ENCODE data around the gene RFTN1.

DNA sequence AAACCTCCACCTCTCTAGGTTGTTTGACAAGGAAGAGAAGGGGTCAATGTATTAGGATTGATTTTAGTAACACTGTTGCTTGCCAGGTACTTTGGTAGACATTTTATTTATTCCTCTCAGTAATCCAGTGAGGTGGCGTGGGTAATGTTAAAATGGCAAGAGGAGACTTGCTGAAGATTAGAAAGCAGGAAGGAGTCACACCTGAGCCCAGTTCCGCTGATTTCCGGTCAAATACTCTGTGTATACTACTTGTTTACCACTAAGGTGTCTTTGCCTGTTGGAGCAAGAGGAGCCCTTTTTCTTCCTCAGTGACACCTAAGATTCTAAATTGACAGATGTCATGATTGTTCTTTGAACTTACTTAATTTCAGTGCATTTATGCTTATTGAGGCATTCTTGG, 246.8 kb downstream of the RFTN1 start:
- TF ChIP-seq, protein P1, sequence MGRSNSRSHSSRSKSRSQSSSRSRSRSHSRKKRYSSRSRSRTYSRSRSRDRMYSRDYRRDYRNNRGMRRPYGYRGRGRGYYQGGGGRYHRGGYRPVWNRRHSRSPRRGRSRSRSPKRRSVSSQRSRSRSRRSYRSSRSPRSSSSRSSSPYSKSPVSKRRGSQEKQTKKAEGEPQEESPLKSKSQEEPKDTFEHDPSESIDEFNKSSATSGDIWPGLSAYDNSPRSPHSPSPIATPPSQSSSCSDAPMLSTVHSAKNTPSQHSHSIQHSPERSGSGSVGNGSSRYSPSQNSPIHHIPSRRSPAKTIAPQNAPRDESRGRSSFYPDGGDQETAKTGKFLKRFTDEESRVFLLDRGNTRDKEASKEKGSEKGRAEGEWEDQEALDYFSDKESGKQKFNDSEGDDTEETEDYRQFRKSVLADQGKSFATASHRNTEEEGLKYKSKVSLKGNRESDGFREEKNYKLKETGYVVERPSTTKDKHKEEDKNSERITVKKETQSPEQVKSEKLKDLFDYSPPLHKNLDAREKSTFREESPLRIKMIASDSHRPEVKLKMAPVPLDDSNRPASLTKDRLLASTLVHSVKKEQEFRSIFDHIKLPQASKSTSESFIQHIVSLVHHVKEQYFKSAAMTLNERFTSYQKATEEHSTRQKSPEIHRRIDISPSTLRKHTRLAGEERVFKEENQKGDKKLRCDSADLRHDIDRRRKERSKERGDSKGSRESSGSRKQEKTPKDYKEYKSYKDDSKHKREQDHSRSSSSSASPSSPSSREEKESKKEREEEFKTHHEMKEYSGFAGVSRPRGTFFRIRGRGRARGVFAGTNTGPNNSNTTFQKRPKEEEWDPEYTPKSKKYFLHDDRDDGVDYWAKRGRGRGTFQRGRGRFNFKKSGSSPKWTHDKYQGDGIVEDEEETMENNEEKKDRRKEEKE (IDR thresholded peaks at IDR 0.05), result no peak
- TF ChIP-seq RFX5 (IDR thresholded peaks at IDR 0.05; ENCODE audit: low read depth, low read length), result no peak
- TF ChIP-seq EP300 (IDR thresholded peaks at IDR 0.05; ENCODE audit: borderline replicate concordance in 1 of 2, control insufficient read depth in 1 of 2, low read depth in 2 of 2, low read length in 2 of 2), result no peak
- no peak for TF ChIP-seq ATF3 (IDR thresholded peaks at IDR 0.05; ENCODE audit: borderline replicate concordance, extremely low read depth, low read depth, low read length)
- no peak for TF ChIP-seq CTCF (IDR thresholded peaks at IDR 0.05 in 2 of 3, conservative IDR thresholded peaks at IDR 0.05 in 1 of 3; ENCODE audit: control insufficient read depth in 2 of 3, extremely low read depth in 1 of 3, insufficient read depth in 1 of 3, low read depth in 3 of 3, low read length in 3 of 3)
- no peak for TF ChIP-seq KLF5 (IDR thresholded peaks at IDR 0.05; ENCODE audit: partially characterized antibody)
- TF ChIP-seq EZH2 (IDR thresholded peaks at IDR 0.05; ENCODE audit: borderline replicate concordance, control insufficient read depth, low read depth, low read length), result no peak
- TF ChIP-seq, protein P2, sequence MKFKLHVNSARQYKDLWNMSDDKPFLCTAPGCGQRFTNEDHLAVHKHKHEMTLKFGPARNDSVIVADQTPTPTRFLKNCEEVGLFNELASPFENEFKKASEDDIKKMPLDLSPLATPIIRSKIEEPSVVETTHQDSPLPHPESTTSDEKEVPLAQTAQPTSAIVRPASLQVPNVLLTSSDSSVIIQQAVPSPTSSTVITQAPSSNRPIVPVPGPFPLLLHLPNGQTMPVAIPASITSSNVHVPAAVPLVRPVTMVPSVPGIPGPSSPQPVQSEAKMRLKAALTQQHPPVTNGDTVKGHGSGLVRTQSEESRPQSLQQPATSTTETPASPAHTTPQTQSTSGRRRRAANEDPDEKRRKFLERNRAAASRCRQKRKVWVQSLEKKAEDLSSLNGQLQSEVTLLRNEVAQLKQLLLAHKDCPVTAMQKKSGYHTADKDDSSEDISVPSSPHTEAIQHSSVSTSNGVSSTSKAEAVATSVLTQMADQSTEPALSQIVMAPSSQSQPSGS (IDR thresholded peaks at IDR 0.05; ENCODE audit: low read length), result no peak
- no peak for TF ChIP-seq ZNF24 (IDR thresholded peaks at IDR 0.05)
- no peak for TF ChIP-seq HDAC6 (IDR thresholded peaks at IDR 0.05; ENCODE audit: unreplicated experiment)
- TF ChIP-seq USF1 (IDR thresholded peaks at IDR 0.05; ENCODE audit: borderline replicate concordance, extremely low read length, insufficient read depth, low read depth, low read length), result no peak
